ENCODE measurements around the gene DCAF16.

DNA sequence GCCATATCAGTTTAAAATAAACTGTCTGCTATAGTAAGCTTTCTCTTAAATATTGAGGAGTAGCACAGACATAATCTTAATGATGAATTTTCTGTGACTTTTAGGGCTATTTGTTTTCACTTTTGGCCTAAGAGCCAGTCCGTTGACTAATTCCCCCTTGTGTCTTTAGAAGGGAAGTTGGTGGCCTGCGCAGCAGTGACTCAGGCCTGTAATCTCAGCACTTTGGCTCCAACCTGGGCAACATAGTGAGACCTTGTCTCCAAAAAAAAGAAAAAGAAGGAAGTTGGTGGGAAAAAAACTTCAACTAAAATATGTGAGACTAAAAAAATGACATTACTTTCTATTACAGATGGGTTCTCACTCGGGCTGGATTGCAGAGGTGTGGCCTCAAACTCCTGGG lies 3.6 kb upstream of the DCAF16 start:
- TF ChIP-seq, protein P1, sequence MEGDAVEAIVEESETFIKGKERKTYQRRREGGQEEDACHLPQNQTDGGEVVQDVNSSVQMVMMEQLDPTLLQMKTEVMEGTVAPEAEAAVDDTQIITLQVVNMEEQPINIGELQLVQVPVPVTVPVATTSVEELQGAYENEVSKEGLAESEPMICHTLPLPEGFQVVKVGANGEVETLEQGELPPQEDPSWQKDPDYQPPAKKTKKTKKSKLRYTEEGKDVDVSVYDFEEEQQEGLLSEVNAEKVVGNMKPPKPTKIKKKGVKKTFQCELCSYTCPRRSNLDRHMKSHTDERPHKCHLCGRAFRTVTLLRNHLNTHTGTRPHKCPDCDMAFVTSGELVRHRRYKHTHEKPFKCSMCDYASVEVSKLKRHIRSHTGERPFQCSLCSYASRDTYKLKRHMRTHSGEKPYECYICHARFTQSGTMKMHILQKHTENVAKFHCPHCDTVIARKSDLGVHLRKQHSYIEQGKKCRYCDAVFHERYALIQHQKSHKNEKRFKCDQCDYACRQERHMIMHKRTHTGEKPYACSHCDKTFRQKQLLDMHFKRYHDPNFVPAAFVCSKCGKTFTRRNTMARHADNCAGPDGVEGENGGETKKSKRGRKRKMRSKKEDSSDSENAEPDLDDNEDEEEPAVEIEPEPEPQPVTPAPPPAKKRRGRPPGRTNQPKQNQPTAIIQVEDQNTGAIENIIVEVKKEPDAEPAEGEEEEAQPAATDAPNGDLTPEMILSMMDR (IDR thresholded peaks at IDR 0.05): no peak
- no peak for TF ChIP-seq POLR2A (IDR thresholded peaks at IDR 0.05; ENCODE audit: low read length)

Measured in A549 (cell line).